B cell (primary cell): Measurements from ENCODE around the gene USH1C. TPM values are rescaled to one million over a fixed set of nuclear protein-coding genes. Genes with fewer than 3 reads are reported as not detected.

ENCODE experiments used
- ATAC-seq: fragments of 200-7000 bp; cut with Tn5 transposase; one replicate; pipeline ENCODE4 v1.10.0; 2021; ENCODE audit warnings: low read depth, mild to moderate bottlenecking, moderate number of reproducible peaks, moderate library complexity
- CTCF ChIA-PET: fragments of 350-600 bp; sonication (Branson Sonifier 250); formaldehyde crosslinking; loops from one replicate; lab custom pipeline; 2021; ENCODE audit warnings: antibody characterized with exemption, inconsistent platforms; lab: Charles Lee
- POLR2A ChIA-PET: fragments of 350-600 bp; sonication (Branson Sonifier 250); formaldehyde crosslinking; loops from one replicate; lab custom pipeline; 2021; ENCODE audit warnings: antibody characterized with exemption; lab: Charles Lee
- DNase-seq: peaks from one replicate; pipeline ENCODE4 v3.0.0; 2013
- H2AFZ ChIP-seq: 2 replicates; pipeline ENCODE4 v1.6.1; 2012; ENCODE audit warnings: mild to moderate bottlenecking, low read depth, low read length; ENCODE audit not compliant: insufficient read depth, poor library complexity, severe bottlenecking
- H3K27ac ChIP-seq, 2 donors: 1 replicate in 1 of 2; 2 replicates in 1 of 2; pipeline ENCODE4 v1.5.1; 2012 to 2013; ENCODE audit warnings: low read length in 2 of 2, mild to moderate bottlenecking in 2 of 2, moderate library complexity in 1 of 2
- H3K27me3 ChIP-seq, 4 experiments: fragments of 200-600 bp in 1 of 4; sonication (generic) in 1 of 4; replicated peaks in 1 of 4; 1 replicate in 2 of 4; 2 replicates in 2 of 4; pipeline versions ENCODE4 v1.6.1 to v1.7.0; 2013 to 2016; ENCODE audit warnings: low read length in 3 of 4, mild to moderate bottlenecking in 2 of 4, mixed read lengths in 1 of 4, moderate library complexity in 1 of 4; ENCODE audit not compliant: insufficient read depth in 4 of 4, control insufficient read depth in 3 of 4; ENCODE audit errors: control extremely low read depth in 1 of 4
- H3K36me3 ChIP-seq, 2 experiments: replicated peaks in 1 of 2; 1 replicate in 1 of 2; 2 replicates in 1 of 2; pipeline versions ENCODE4 v1.6.1 to v1.7.1; 2013; ENCODE audit warnings: low read length in 1 of 2; ENCODE audit not compliant: insufficient read depth in 2 of 2, control insufficient read depth in 1 of 2; ENCODE audit errors: control extremely low read depth in 1 of 2, extremely low read depth in 1 of 2
- H3K4me1 ChIP-seq, 2 donors: fragments of 200-600 bp in 1 of 2; sonication (generic) in 1 of 2; 1 replicate in 1 of 2; 2 replicates in 1 of 2; pipeline versions ENCODE4 v1.5.1 to v1.6.1; 2013 to 2017; ENCODE audit warnings: low read length in 2 of 2; ENCODE audit not compliant: control insufficient read depth in 2 of 2, insufficient read depth in 2 of 2
- H3K4me2 ChIP-seq: replicated peaks from 2 replicates; pipeline ENCODE3; 2012; ENCODE audit warnings: mild to moderate bottlenecking, low read depth, low read length; ENCODE audit not compliant: poor library complexity, severe bottlenecking
- H3K4me3 ChIP-seq, 5 experiments: fragments of 200-600 bp in 1 of 5; sonication (generic) in 1 of 5; 1 replicate in 3 of 5; 2 replicates in 2 of 5; pipeline versions ENCODE4 v1.5.1 to v1.7.0; 2011 to 2016; ENCODE audit warnings: low read length in 4 of 5, mild to moderate bottlenecking in 4 of 5, low read depth in 2 of 5, control low read depth in 1 of 5, moderate library complexity in 1 of 5; ENCODE audit not compliant: insufficient read depth in 1 of 5; ENCODE audit errors: control extremely low read depth in 1 of 5, extremely low read depth in 1 of 5
- H3K79me2 ChIP-seq: fragments of 200-600 bp; sonication (generic); one replicate; pipeline ENCODE4 v1.6.0; 2016; ENCODE audit warnings: low read length; ENCODE audit not compliant: control insufficient read depth, insufficient read depth
- H3K9ac ChIP-seq: fragments of 200-600 bp; sonication (generic); 2 replicates; pipeline ENCODE4 v1.6.1; 2017; ENCODE audit warnings: mild to moderate bottlenecking, low read length, moderate library complexity
- H3K9me3 ChIP-seq, 3 donors: one replicate each; pipeline versions ENCODE4 v1.6.1 to v1.7.1; 2013; ENCODE audit warnings: low read length in 2 of 3; ENCODE audit not compliant: control insufficient read depth in 2 of 3, insufficient read depth in 1 of 3; ENCODE audit errors: control extremely low read depth in 1 of 3
- H4K20me1 ChIP-seq: 2 replicates; pipeline ENCODE4 v1.6.0; 2012; ENCODE audit warnings: mild to moderate bottlenecking, low read length; ENCODE audit not compliant: insufficient read depth, control insufficient read depth, poor library complexity, severe bottlenecking
- H3K27ac Mint-ChIP-seq: one replicate; pipeline ENCODE4 v1.8.0; 2021; ENCODE audit warnings: mixed read lengths
- H3K27me3 Mint-ChIP-seq: one replicate; pipeline ENCODE4 v1.8.0; 2021; ENCODE audit warnings: mixed read lengths
- H3K4me1 Mint-ChIP-seq: one replicate; pipeline ENCODE4 v1.8.0; 2021; ENCODE audit warnings: mixed read lengths
- H3K4me3 Mint-ChIP-seq: one replicate; pipeline ENCODE4 v1.8.0; 2021; ENCODE audit warnings: mixed read lengths
- H3K9me3 Mint-ChIP-seq: one replicate; pipeline ENCODE4 v1.8.0; 2022; ENCODE audit warnings: mixed read lengths; ENCODE audit not compliant: insufficient read depth
- CTCF ChIP-seq: fragments of 200-600 bp; IDR thresholded peaks from one replicate; pipeline ENCODE4 v1.8.0; 2022; ENCODE audit warnings: antibody characterized with exemption, mild to moderate bottlenecking
- EZH2 ChIP-seq: IDR thresholded peaks from 2 replicates; pipeline ENCODE4 v1.6.1; 2012; ENCODE audit warnings: borderline replicate concordance, low read depth, mild to moderate bottlenecking, moderate library complexity, low read length; ENCODE audit not compliant: insufficient read depth, poor library complexity, severe bottlenecking
- WGBS: methylation state at CpG from one replicate; pipeline ENCODE4 v1.1.5; 2013; ENCODE audit warnings: missing lambda C conversion rate; ENCODE audit not compliant: insufficient coverage; 5-methylcytosine and 5-hydroxymethylcytosine counted together
- intact Hi-C: fragments of 100-400 bp; cut with micrococcal nuclease; formaldehyde crosslinking; loops from one replicate; pipeline ENCODE4 v1.10.0; 2022
- polyA plus RNA-seq: library from polyadenylated mRNA; depleted of rRNA; stranded (reverse); fragments of >200 nt; gene quantifications from 2 replicates; pipeline ENCODE4 v1.2.3, GENCODE V29; 2012
- total RNA-seq, 2 donors: library from RNA; stranded (reverse); fragments of 120-200 nt in 1 of 2; gene quantifications; 1 replicate in 1 of 2; 2 replicates in 1 of 2; pipeline versions ENCODE4 v1.2.3 to v1.2.4, GENCODE V29; 2013 to 2022

The USH1C gene
- total and polyA plus RNA-seq, 2 donors (not counting 1 experiment from before 2014, with no cell fraction given): not detected

DNA sequence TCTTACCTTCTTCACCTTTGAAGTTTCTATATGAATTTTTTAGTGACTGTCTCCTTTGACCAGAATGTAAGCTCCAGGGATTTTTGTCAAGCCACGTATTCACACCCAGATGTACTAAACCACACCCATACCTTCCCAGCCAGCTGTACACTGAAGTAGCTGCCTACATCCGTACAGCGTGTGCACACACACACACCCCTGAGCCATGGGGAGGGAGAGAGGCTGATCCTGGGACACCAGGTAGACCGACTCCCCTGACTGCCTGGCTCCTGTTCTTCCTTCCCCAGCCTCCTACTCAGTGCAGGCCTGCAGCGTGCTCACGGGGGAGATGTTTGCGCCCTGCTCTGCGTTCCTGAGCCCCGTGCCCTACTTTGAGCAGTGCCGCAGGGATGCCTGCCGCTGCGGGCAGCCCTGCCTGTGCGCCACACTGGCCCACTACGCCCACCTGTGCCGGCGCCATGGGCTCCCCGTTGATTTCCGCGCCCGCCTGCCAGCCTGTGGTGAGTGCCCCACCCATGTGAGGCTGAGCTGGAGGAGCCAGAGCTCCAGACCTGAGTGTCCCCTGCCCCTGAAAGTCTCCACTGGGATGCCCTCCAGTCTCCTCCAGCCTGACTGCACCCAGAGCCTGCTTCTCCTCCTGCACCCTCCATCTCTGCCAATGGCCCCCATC, 28.7 kb upstream of the USH1C start:
- no peaks in the 10 kb centered on the region for H3K4me1 ChIP-seq
- H4K20me1 ChIP-seq: no peaks in the 10 kb centered on the region
- H3K79me2 ChIP-seq: no peaks in the 10 kb centered on the region
- TF ChIP-seq EZH2 (no peak), CTCF (no peak)
- Mint-ChIP-seq H3K27me3 (peaks cover 4% of the 10 kb centered on the region), H3K27ac (no peak overlapping the region), H3K9me3 (no peaks in the 10 kb centered on the region), H3K4me1 (peaks cover 5% of the 10 kb centered on the region), H3K4me3 (no peak overlapping the region)
- no peak overlapping the region for H3K27ac ChIP-seq
- H3K4me2 ChIP-seq: no peak overlapping the region
- ATAC-seq: no peak
- no peak overlapping the region for H3K9ac ChIP-seq
- DNase-seq: no peak
- no peaks in the 10 kb centered on the region for H3K36me3 ChIP-seq
- no peaks in the 10 kb centered on the region for H3K9me3 ChIP-seq
- intact Hi-C loops: no loop called here
- CTCF ChIA-PET: no interaction called here
- POLR2A ChIA-PET: no interaction called here
- no peak overlapping the region for H3K4me3 ChIP-seq
- WGBS: 97% methylated on average over 16 of the region's 20 CpGs
- no peaks in the 10 kb centered on the region for H3K27me3 ChIP-seq
- H2AFZ ChIP-seq: no peak overlapping the region

- 31% methylated on average over 3 of the region's 3 CpGs for WGBS
- Histone ChIP-seq H3K9me3 (no peaks in the 10 kb centered on the region), H3K4me2 (no peak overlapping the region), H3K4me1 (no peaks in the 10 kb centered on the region), H3K4me3 (no peak overlapping the region), H3K27me3 (no peaks in the 10 kb centered on the region), H4K20me1 (no peaks in the 10 kb centered on the region), H2AFZ (no peak overlapping the region), H3K27ac (no peak overlapping the region), H3K36me3 (no peaks in the 10 kb centered on the region), H3K9ac (no peak overlapping the region), H3K79me2 (no peaks in the 10 kb centered on the region)
- intact Hi-C loops: no loop called here
- H3K9me3 Mint-ChIP-seq: no peaks in the 10 kb centered on the region
- peaks cover 4% of the 10 kb centered on the region for H3K27me3 Mint-ChIP-seq
- ATAC-seq (no peak), DNase-seq (no peak)
- ChIA-PET CTCF (no interaction called here), POLR2A (no interaction called here)
- no peak overlapping the region for H3K4me3 Mint-ChIP-seq
- TF ChIP-seq EZH2: no peak
- H3K27ac Mint-ChIP-seq: no peak overlapping the region
- H3K4me1 Mint-ChIP-seq: peaks cover 5% of the 10 kb centered on the region
Measured at GRCh38 chr11:17572359-17572690, 28.1 kb upstream of the USH1C start.
